Pancreas (tissue), 10 donors: ENCODE results near the gene SLC36A4. TPM values are rescaled to one million over a fixed set of nuclear protein-coding genes. Genes with fewer than 3 reads are reported as not detected.

Experiments
- ATAC-seq, 4 donors: fragments of 200-7000 bp; cut with Tn5 transposase; one replicate each; pipeline versions ENCODE4 v1.8.0 to v1.9.1; 2020; ENCODE audit warnings: mild to moderate bottlenecking in 4 of 4, moderate library complexity in 4 of 4
- DNase-seq, 6 donors: peaks; one replicate each; pipeline ENCODE4 v3.0.0-alpha.2; 2020
- FAIRE-seq: peaks from 2 replicates; lab custom pipeline; 2012; peaks lifted over from hg19 to GRCh38; lab: Jason Lieb, UNC
- H3K27ac ChIP-seq, 4 donors: fragments of 200-600 bp; sonication (generic); 1 replicate in 3 of 4; 2 replicates in 1 of 4; pipeline versions ENCODE4 v1.5.0 to v1.8.0; 2020
- H3K27me3 ChIP-seq, 4 donors: fragments of 200-600 bp; one replicate each; pipeline ENCODE4 v1.8.0; 2021
- H3K36me3 ChIP-seq, 3 donors: fragments of 200-600 bp; sonication (generic) in 1 of 3; one replicate each; pipeline versions ENCODE4 v1.5.0 to v1.8.0; 2020 to 2021
- H3K4me1 ChIP-seq, 3 donors: fragments of 200-600 bp; one replicate each; pipeline ENCODE4 v1.8.0; 2021
- H3K4me3 ChIP-seq, 4 donors: fragments of 200-600 bp; sonication (generic) in 2 of 4; one replicate each; pipeline versions ENCODE4 v1.5.0 to v1.8.0; 2020 to 2021
- H3K9me3 ChIP-seq, 4 donors: fragments of 200-600 bp; one replicate each; pipeline ENCODE4 v1.8.0; 2021
- WGBS, 2 donors: extraction: QIAGEN DNeasy Blood & Tissue Kit; methylation state at CpG; one replicate each; pipeline ENCODE4 v1.1.7; 2013; 5-methylcytosine and 5-hydroxymethylcytosine counted together
- intact Hi-C, 3 donors: fragments of 100-400 bp; cut with DNase I; formaldehyde crosslinking; loops; one replicate each; pipeline versions ENCODE4 v1.11.1 to v1.14.2; 2022
- polyA plus RNA-seq, 2 donors: library from polyadenylated mRNA; stranded (reverse); fragments of 200-250 nt; gene quantifications; one replicate each; pipeline ENCODE4 v1.2.3, GENCODE V29; 2013
- total RNA-seq, 6 donors: library from RNA; stranded (reverse); fragmentation: NEBNext Ultra II Directional in 4 of 6; extraction: Animal tissue kit (Norgen Biotek cat#: 25700) in 4 of 6; gene quantifications; one replicate each; pipeline versions ENCODE4 v1.2.1 to v1.2.4, GENCODE V29; 2021 to 2023
- TF ChIP-seq, protein P1 (sequence below), 4 donors: fragments of 200-600 bp; sonication (generic) in 3 of 4; IDR thresholded peaks; one replicate each; pipeline versions ENCODE4 v1.5.0 to v1.8.0; 2021; ENCODE audit warnings: antibody characterized with exemption in 4 of 4
- donor health status: healthy with polysubstance abuse.
- donor health status: DM: no; HTN: no; CAD: no; lungs with moderate emphysema.
- donor health status: DM: no; HTN: no; CAD: no.
- donor health status: control.
- donor health status: control.
- donor health status: Bipolar disorder and iron deficiency.
- donor health status: DM: yes; HTN: yes; CAD: no.
- donor health status: DM: no; HTN: no; CAD: no.
- donor health status: DM: no; HTN: no; CAD: no.
- donor health status: DM: yes; HTN: yes; CAD: no.

The SLC36A4 gene
- total and polyA plus RNA-seq, 8 donors = 1.8 to 10.0 (median 5.1) TPM

GRCh38 chr11:93198215-93198845 is 539 bp upstream of the SLC36A4 start:
- ATAC-seq = peak in 3 of 4 donors; percentile 2 to 31 (median 2)
- Histone ChIP-seq H3K36me3 (no peaks in the 10 kb centered on the region), H3K9me3 (no peaks in the 10 kb centered on the region), H3K27ac (peak overlapping the region; percentile 78 to 97 (median 89)), H3K4me3 (peak overlapping the region; percentile 55 to 85 (median 66)), H3K4me1 (no peaks in the 10 kb centered on the region), H3K27me3 (no peaks in the 10 kb centered on the region)
- TF ChIP-seq, protein P1, sequence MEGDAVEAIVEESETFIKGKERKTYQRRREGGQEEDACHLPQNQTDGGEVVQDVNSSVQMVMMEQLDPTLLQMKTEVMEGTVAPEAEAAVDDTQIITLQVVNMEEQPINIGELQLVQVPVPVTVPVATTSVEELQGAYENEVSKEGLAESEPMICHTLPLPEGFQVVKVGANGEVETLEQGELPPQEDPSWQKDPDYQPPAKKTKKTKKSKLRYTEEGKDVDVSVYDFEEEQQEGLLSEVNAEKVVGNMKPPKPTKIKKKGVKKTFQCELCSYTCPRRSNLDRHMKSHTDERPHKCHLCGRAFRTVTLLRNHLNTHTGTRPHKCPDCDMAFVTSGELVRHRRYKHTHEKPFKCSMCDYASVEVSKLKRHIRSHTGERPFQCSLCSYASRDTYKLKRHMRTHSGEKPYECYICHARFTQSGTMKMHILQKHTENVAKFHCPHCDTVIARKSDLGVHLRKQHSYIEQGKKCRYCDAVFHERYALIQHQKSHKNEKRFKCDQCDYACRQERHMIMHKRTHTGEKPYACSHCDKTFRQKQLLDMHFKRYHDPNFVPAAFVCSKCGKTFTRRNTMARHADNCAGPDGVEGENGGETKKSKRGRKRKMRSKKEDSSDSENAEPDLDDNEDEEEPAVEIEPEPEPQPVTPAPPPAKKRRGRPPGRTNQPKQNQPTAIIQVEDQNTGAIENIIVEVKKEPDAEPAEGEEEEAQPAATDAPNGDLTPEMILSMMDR (IDR thresholded peaks at IDR 0.05) = no peak
- 17 to 22% methylated on average over 14 of the region's 14 CpGs for WGBS, 2 donors
- no peak for DNase-seq
- FAIRE-seq = no peak
- intact Hi-C loops = no loop called here

GRCh38 chr11:93196816-93197379 is 893 bp downstream of the SLC36A4 start:
- H3K27me3 ChIP-seq = no peaks in the 10 kb centered on the region
- no peaks in the 10 kb centered on the region for H3K9me3 ChIP-seq
- H3K4me3 ChIP-seq = peak overlapping the region; percentile 55 to 85 (median 66)
- DNase-seq = no peak
- TF ChIP-seq, protein P1 (IDR thresholded peaks at IDR 0.05) = peak in 2 of 4 donors; percentile 17 to 24
- no peak for ATAC-seq
- no peaks in the 10 kb centered on the region for H3K4me1 ChIP-seq
- H3K27ac ChIP-seq = peak overlapping the region; percentile 78 to 97 (median 89)
- no peak for FAIRE-seq
- no peaks in the 10 kb centered on the region for H3K36me3 ChIP-seq
- 11 to 13% methylated on average over 13 of the region's 13 CpGs for WGBS, 2 donors
- intact Hi-C loops = no loop called here

- intact Hi-C loops = no loop called here
- H3K36me3 ChIP-seq = no peaks in the 10 kb centered on the region
- no peaks in the 10 kb centered on the region for H3K9me3 ChIP-seq
- no peaks in the 10 kb centered on the region for H3K4me1 ChIP-seq
- no peak overlapping the region for H3K4me3 ChIP-seq
- 95 to 97% methylated on average over 1 of the region's 1 CpG for WGBS, 2 donors
- H3K27ac ChIP-seq = no peak overlapping the region
- no peaks in the 10 kb centered on the region for H3K27me3 ChIP-seq
- TF ChIP-seq, protein P1 (IDR thresholded peaks at IDR 0.05) = no peak
- ATAC-seq (no peak), FAIRE-seq (no peak), DNase-seq (no peak)
Observed at GRCh38 chr11:93194673-93195291, 3.0 kb downstream of the SLC36A4 start.

GRCh38 chr11:93193731-93194130 is 4.1 kb downstream of the SLC36A4 start:
- DNase-seq = no peak
- ATAC-seq = no peak
- H3K27ac ChIP-seq = no peak overlapping the region
- intact Hi-C loops = no loop called here
- TF ChIP-seq, protein P1 (IDR thresholded peaks at IDR 0.05) = no peak
- 78 to 84% methylated on average over 2 of the region's 2 CpGs for WGBS, 2 donors
- no peak for FAIRE-seq
- no peaks in the 10 kb centered on the region for H3K36me3 ChIP-seq
- H3K9me3 ChIP-seq = no peaks in the 10 kb centered on the region
- H3K4me3 ChIP-seq = no peak overlapping the region
- no peaks in the 10 kb centered on the region for H3K4me1 ChIP-seq
- H3K27me3 ChIP-seq = no peaks in the 10 kb centered on the region

- 96% methylated on average over 5 of the region's 5 CpGs for WGBS, 2 donors
- intact Hi-C loops = no loop called here
- H3K4me3 ChIP-seq = no peak overlapping the region
- no peak for DNase-seq
- H3K27ac ChIP-seq = no peak overlapping the region
- FAIRE-seq = no peak
- H3K4me1 ChIP-seq = no peaks in the 10 kb centered on the region
- TF ChIP-seq, protein P1 (IDR thresholded peaks at IDR 0.05) = no peak
- H3K27me3 ChIP-seq = no peaks in the 10 kb centered on the region
- no peaks in the 10 kb centered on the region for H3K9me3 ChIP-seq
- no peaks in the 10 kb centered on the region for H3K36me3 ChIP-seq
- ATAC-seq = no peak
Observed at GRCh38 chr11:93192163-93192562, 5.6 kb downstream of the SLC36A4 start.
